Measurements from ENCODE around the gene DIMT1. TPM values are rescaled to one million over a fixed set of nuclear protein-coding genes. Genes with fewer than 3 reads are reported as not detected.

DIMT1 gene
- 41.6 and 47.2 TPM in 2 replicates for total RNA-seq

GRCh38 chr5:62403411-62404250 lies at the start of gene DIMT1:
Gene DIMT1, minus strand, starts transcription at chr5:62403905. Its CDS starts 133 bp downstream, at chr5:62403772.

GRCh38 chr5:62412549-62413329 lies 9.0 kb upstream of the DIMT1 start, which contains the start of gene IPO11:
Gene IPO11, plus strand, starts transcription at chr5:62412763. Its CDS starts 24,517 bp downstream, at chr5:62437280.

Other genes with a start within 250 kb of the DIMT1 start
- gene KIF2A, start 97.7 kb downstream of the DIMT1 start, total RNA-seq = 37.4 and 40.1 TPM in 2 replicates
- 16.2 and 24.4 TPM in 2 replicates for gene IPO11, start 8.9 kb upstream of the DIMT1 start, total RNA-seq
- not detected in 2 replicates for gene LRRC70, start 174.9 kb upstream of the DIMT1 start, total RNA-seq